Measurements from ENCODE around the gene CELSR2. TPM values are rescaled to one million over a fixed set of nuclear protein-coding genes. Genes with fewer than 3 reads are reported as not detected.

The CELSR2 gene
- total and polyA plus RNA-seq, 2 of the 8 experiments (the other 6 are each of a cell fraction or from before 2014, with no cell fraction given), result 12.0 to 27.7 TPM

DNA sequence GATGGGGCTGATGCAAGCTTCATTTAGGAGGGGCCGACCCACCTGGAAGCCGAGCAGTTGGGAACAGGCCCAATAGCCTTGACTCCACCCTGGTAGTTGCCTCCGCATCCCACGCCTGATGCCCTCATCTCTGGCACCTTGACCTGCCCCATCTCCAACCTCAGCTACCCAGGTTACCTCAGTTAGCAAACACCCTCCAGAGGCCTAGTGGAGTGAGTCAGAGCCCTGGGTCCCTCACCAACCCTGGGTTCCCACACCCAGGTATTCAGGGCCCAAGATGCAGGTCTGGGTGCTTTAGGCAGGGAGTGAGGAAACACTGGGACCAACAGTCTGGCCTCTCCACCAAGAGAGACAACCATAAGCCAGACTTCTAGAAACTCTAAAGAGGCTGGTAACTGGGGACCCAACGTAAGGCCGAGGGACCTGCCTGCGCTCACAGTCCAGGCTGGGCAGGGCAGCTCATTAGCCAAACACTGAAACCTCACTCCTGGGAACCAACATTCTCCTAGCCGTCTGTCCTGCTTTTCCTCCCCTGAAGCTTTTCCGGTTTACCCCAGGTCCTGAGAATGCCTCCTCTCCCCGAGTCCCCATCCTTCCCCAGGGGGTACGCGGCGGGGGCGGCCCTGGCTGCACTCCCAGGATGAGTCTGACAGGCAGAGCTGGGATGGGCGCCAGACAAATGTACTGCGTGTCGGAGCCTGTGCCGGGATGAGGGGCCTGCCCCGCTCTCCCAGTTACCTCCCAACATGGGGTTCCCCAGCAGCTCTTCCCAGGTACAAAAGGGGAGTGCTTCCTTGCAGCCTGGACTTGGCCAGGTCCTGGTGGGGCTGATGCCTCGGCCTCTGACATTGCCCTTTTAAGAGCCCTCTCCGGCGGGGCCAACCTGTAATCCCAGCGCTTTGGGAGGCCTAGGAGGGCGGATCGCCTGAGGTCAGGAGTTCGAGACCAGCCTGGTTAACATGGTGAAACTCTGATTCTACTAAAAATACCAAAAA, 8.9 kb upstream of the CELSR2 start (continued):
- TF ChIP-seq POLR2A (IDR thresholded peaks at IDR 0.05; ENCODE audit: control extremely low read depth in 1 of 2, low read depth in 2 of 2, low read length in 2 of 2) (0 out of 3 replicates have a peak, but pooled peaks of 1 of the 2 experiments have one; percentile 12), PHF8 (conservative IDR thresholded peaks at IDR 0.05; ENCODE audit: low read depth, low read length) (no peak), HDAC6 (IDR thresholded peaks at IDR 0.05; ENCODE audit: low read depth, low read length) (no peak), USF2 (IDR thresholded peaks at IDR 0.05; ENCODE audit: low read length) (no peak), SIRT6 (IDR thresholded peaks at IDR 0.05; ENCODE audit: low read length) (no peak), RBBP5 (IDR thresholded peaks at IDR 0.05; ENCODE audit: borderline replicate concordance, low read depth, low read length) (no peak), EGR1 (IDR thresholded peaks at IDR 0.05; ENCODE audit: borderline replicate concordance, low read depth, low read length) (peak; percentile 64; the same call in 1 of the 2 replicates), CHD1 (IDR thresholded peaks at IDR 0.05; ENCODE audit: low read depth, low read length) (no peak)

Measured in H1 (cell line).